GM23248 (cell line): ENCODE results near the gene CAMSAP2.

Experiments used
- EZH2 ChIP-seq: fragments of 200-600 bp; sonication (generic); IDR thresholded peaks from 2 replicates; pipeline ENCODE4 v1.6.1; 2018; ENCODE audit warnings: antibody characterized with exemption, mild to moderate bottlenecking; ENCODE audit not compliant: insufficient read depth, poor library complexity, severe bottlenecking
- EZH2phosphoT487 ChIP-seq: fragments of 200-600 bp; sonication (generic); IDR thresholded peaks from 2 replicates; pipeline ENCODE4 v1.6.1; 2018; ENCODE audit warnings: antibody characterized with exemption, moderate library complexity, mild to moderate bottlenecking, low read depth; ENCODE audit not compliant: insufficient read depth

DNA sequence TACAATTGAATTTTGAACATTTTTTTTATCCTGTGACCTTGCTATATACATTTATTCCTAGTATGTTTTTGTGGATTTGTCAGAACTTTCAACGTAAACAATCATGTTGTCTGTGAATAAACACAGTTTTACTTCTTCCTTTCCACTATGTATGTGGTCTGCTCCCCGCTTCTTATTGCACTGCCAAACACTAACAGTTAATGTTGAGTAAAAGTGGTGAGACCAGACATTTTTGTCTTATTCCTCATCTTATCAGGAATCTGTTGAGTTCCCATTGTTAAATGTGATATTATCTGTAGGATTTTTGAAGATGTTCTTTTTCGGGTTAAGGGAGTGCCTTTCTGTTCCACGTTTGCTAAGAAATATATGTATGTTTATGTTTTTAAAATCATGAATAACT lies 45.9 kb downstream of the CAMSAP2 start:
- TF ChIP-seq EZH2 (no peak), EZH2phosphoT487 (no peak)
